Tibial nerve (tissue), 4 donors: ENCODE measurements around the gene CAND1. TPM values are rescaled to one million over a fixed set of nuclear protein-coding genes. Genes with fewer than 3 reads are reported as not detected.

Experiments
- DNase-seq, 2 donors: peaks; one replicate each; pipeline ENCODE4 v3.0.0-alpha.2; 2019; ENCODE audit warnings: low spot score in 2 of 2
- H3K27ac ChIP-seq, 4 donors: fragments of 200-600 bp; sonication (generic) in 3 of 4; one replicate each; pipeline ENCODE4 v1.5.1; 2017 to 2019; ENCODE audit warnings: mild to moderate bottlenecking in 1 of 4
- H3K27me3 ChIP-seq, 2 donors: fragments of 200-600 bp; sonication (generic) in 1 of 2; one replicate each; pipeline versions ENCODE4 v1.5.1 to v1.6.0; 2017 to 2019
- H3K36me3 ChIP-seq, 3 donors: fragments of 200-600 bp; sonication (generic); one replicate each; pipeline ENCODE4 v1.5.1; 2018 to 2019
- H3K4me1 ChIP-seq, 4 donors: fragments of 200-600 bp; sonication (generic) in 3 of 4; one replicate each; pipeline ENCODE4 v1.5.1; 2017 to 2019
- H3K4me3 ChIP-seq, 4 donors: fragments of 200-600 bp; sonication (generic) in 3 of 4; one replicate each; pipeline ENCODE4 v1.5.1; 2017 to 2019; ENCODE audit warnings: mild to moderate bottlenecking in 1 of 4, moderate library complexity in 1 of 4
- H3K9me3 ChIP-seq, 4 donors: fragments of 200-600 bp; sonication (generic) in 3 of 4; one replicate each; pipeline ENCODE4 v1.5.1; 2017 to 2019
- CTCF ChIP-seq, 5 experiments: fragments of 200-600 bp in 3 of 5; fragments of 450-650 bp in 2 of 5; sonication (generic) in 3 of 5; IDR thresholded peaks; one replicate each; pipeline ENCODE4 v1.5.1; 2016 to 2019; ENCODE audit warnings: antibody characterized with exemption in 5 of 5, mild to moderate bottlenecking in 3 of 5, moderate library complexity in 2 of 5
- EP300 ChIP-seq, 2 donors: sonication (generic); formaldehyde crosslinking; IDR thresholded peaks; one replicate each; pipeline ENCODE4 v1.6.1; 2017; ENCODE audit warnings: antibody characterized with exemption in 2 of 2, mild to moderate bottlenecking in 1 of 2
- POLR2A ChIP-seq, 2 donors: fragments of 450-650 bp; IDR thresholded peaks; one replicate each; pipeline ENCODE4 v1.6.1; 2017; ENCODE audit warnings: antibody characterized with exemption in 2 of 2, mild to moderate bottlenecking in 2 of 2, moderate library complexity in 2 of 2
- WGBS, 2 donors: methylation state at CpG; one replicate each; pipeline ENCODE4 v1.1.5; 2018; 5-methylcytosine and 5-hydroxymethylcytosine counted together
- total RNA-seq, 4 donors: library from RNA; depleted of rRNA; stranded (reverse); fragments of >200 nt; gene quantifications; one replicate each; pipeline ENCODE4 v1.1.0, GENCODE V29; 2016

Gene CAND1
- total RNA-seq, result 100 to 1,000 TPM in 1 of 4 donors, 10 to 100 TPM in 3; 67.2 to 105 (median 72.9) TPM

- Histone ChIP-seq H3K4me1 (peaks cover 0 to 36% (median 25%) of the 10 kb centered on the region in 4 donors), H3K9me3 (no peaks in the 10 kb centered on the region), H3K4me3 (peak within 1 kb of the TSS; percentile 80 to 91 (median 86)), H3K27ac (peak within 1 kb of the TSS; percentile 97 to 99 (median 97)), H3K27me3 (no peaks in the 10 kb centered on the region), H3K36me3 (no peaks in the 10 kb centered on the region)
- TF ChIP-seq POLR2A (IDR thresholded peaks at IDR 0.05) (peak; percentile 69 to 92), EP300 (IDR thresholded peaks at IDR 0.05) (peak; percentile 56 to 95), CTCF (IDR thresholded peaks at IDR 0.05) (peak in 2 of 5 experiments; percentile 8 to 45)
- WGBS, 2 donors, result 0 to 1% methylated on average over 33 to 45 of the region's 61 CpGs
- peak; percentile 95 to 97 for DNase-seq
Observed at GRCh38 chr12:67268896-67269632, at the start of gene CAND1. TSS of gene CAND1 (plus strand) at chr12:67269358. CDS start at chr12:67269718, 360 bp downstream.

GRCh38 chr12:67220065-67220464, 49.1 kb upstream of the CAND1 start:
- Histone ChIP-seq H3K4me1 (no peaks in the 10 kb centered on the region), H3K27ac (no peak overlapping the region), H3K4me3 (no peak overlapping the region), H3K9me3 (no peaks in the 10 kb centered on the region), H3K36me3 (no peaks in the 10 kb centered on the region), H3K27me3 (no peaks in the 10 kb centered on the region)
- DNase-seq, result no peak
- 59 to 71% methylated on average over 4 of the region's 4 CpGs for WGBS, 2 donors
- TF ChIP-seq EP300 (IDR thresholded peaks at IDR 0.05) (no peak), POLR2A (IDR thresholded peaks at IDR 0.05) (no peak), CTCF (IDR thresholded peaks at IDR 0.05) (no peak)

GRCh38 chr12:67222302-67222701, 46.9 kb upstream of the CAND1 start:
- WGBS, 2 donors, result 31 to 42% methylated on average over 4 of the region's 4 CpGs
- TF ChIP-seq EP300 (IDR thresholded peaks at IDR 0.05) (no peak), CTCF (IDR thresholded peaks at IDR 0.05) (no peak)
- Histone ChIP-seq H3K4me3 (no peak overlapping the region), H3K36me3 (no peaks in the 10 kb centered on the region), H3K27me3 (no peaks in the 10 kb centered on the region), H3K9me3 (peaks cover 0 to 3% (median 0%) of the 10 kb centered on the region in 4 donors), H3K4me1 (no peaks in the 10 kb centered on the region), H3K27ac (no peak overlapping the region)
- DNase-seq, result no peak

GRCh38 chr12:67223225-67223624, 45.9 kb upstream of the CAND1 start:
- H3K9me3 ChIP-seq, result peaks cover 0 to 4% (median 0%) of the 10 kb centered on the region in 4 donors
- no peak for DNase-seq
- no peak overlapping the region for H3K4me3 ChIP-seq
- TF ChIP-seq EP300 (IDR thresholded peaks at IDR 0.05) (no peak), POLR2A (IDR thresholded peaks at IDR 0.05) (no peak), CTCF (IDR thresholded peaks at IDR 0.05) (no peak)
- no peaks in the 10 kb centered on the region for H3K4me1 ChIP-seq
- no peak overlapping the region for H3K27ac ChIP-seq
- H3K36me3 ChIP-seq, result no peaks in the 10 kb centered on the region
- no peaks in the 10 kb centered on the region for H3K27me3 ChIP-seq
- 70 to 75% methylated on average over 3 of the region's 3 CpGs for WGBS, 2 donors

GRCh38 chr12:67237231-67237630, 31.9 kb upstream of the CAND1 start:
- H3K36me3 ChIP-seq, result no peaks in the 10 kb centered on the region
- H3K27me3 ChIP-seq, result no peaks in the 10 kb centered on the region
- TF ChIP-seq EP300 (IDR thresholded peaks at IDR 0.05) (no peak), CTCF (IDR thresholded peaks at IDR 0.05) (no peak), POLR2A (IDR thresholded peaks at IDR 0.05) (no peak)
- DNase-seq, result no peak
- H3K27ac ChIP-seq, result no peak overlapping the region
- no peak overlapping the region for H3K4me3 ChIP-seq
- 27 to 31% methylated on average over 4 of the region's 4 CpGs for WGBS, 2 donors
- no peaks in the 10 kb centered on the region for H3K4me1 ChIP-seq
- peaks cover 0 to 8% (median 0%) of the 10 kb centered on the region in 4 donors for H3K9me3 ChIP-seq
